HFF-Myc (cell line): ENCODE data around the gene GLI2.

Experiments
- DNase-seq: peaks from one replicate; pipeline ENCODE4 v3.0.0-alpha.2; 2011; ENCODE audit warnings: low read depth; ENCODE audit errors: extremely low read depth
- H3K4me3 ChIP-seq: replicated peaks from 2 replicates; pipeline ENCODE4 v1.5.1; 2011; ENCODE audit warnings: low read depth, mild to moderate bottlenecking, control low read depth, low read length
- TF ChIP-seq, protein P1 (sequence below): IDR thresholded peaks from 2 replicates; pipeline ENCODE4 v1.5.1; 2012; ENCODE audit warnings: mild to moderate bottlenecking, low read depth, low read length, control low read depth; ENCODE audit errors: missing control alignments

GLI2 gene

DNA sequence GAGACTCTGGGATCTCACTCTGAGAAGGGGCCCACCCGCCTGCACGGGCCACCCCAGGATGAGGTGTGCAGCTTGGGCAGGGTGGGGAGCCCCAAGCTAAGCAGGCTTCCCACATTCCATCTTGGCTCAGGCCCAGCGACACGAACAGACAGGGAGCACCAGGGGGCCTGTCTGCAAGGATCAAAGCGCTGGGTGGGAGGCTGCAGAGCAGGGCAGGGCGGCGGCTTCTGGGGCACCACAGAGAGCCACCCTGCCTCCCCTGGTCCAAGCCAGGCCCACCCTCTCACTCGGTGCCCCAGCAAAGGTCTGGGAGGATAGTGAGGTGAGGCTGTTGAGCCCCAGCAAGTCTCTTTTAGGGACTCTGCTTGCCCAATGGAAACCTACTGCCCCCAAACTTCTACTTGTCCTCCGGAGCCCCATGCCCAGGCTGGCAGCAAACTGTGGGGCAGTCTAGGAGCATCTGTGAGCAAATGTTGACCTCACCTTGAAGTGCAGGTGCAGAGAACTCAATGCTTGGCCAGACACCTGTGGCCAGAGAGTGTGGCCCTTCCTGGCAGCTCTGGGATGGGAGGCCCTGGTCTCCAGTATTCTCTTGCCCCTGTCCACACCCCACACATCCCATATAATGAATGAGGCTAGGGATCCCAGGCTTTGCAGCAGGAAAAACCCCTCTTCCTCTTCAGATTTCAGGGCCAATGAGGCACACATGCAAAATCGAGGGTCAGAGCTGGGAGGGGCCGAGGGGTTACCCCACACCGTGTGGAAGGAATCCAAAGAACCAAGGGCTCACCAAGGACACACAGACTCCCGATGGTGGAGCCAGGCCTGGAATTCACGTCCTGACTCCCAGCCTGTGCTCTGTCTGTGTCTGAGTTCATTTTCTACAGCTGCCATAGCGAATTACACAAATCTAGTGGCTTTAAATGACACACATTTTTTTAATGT, 18.8 kb upstream of the GLI2 start:
- TF ChIP-seq, protein P1, sequence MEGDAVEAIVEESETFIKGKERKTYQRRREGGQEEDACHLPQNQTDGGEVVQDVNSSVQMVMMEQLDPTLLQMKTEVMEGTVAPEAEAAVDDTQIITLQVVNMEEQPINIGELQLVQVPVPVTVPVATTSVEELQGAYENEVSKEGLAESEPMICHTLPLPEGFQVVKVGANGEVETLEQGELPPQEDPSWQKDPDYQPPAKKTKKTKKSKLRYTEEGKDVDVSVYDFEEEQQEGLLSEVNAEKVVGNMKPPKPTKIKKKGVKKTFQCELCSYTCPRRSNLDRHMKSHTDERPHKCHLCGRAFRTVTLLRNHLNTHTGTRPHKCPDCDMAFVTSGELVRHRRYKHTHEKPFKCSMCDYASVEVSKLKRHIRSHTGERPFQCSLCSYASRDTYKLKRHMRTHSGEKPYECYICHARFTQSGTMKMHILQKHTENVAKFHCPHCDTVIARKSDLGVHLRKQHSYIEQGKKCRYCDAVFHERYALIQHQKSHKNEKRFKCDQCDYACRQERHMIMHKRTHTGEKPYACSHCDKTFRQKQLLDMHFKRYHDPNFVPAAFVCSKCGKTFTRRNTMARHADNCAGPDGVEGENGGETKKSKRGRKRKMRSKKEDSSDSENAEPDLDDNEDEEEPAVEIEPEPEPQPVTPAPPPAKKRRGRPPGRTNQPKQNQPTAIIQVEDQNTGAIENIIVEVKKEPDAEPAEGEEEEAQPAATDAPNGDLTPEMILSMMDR, result no peak
- H3K4me3 ChIP-seq, result no peak overlapping the region
- DNase-seq, result no peak

DNA sequence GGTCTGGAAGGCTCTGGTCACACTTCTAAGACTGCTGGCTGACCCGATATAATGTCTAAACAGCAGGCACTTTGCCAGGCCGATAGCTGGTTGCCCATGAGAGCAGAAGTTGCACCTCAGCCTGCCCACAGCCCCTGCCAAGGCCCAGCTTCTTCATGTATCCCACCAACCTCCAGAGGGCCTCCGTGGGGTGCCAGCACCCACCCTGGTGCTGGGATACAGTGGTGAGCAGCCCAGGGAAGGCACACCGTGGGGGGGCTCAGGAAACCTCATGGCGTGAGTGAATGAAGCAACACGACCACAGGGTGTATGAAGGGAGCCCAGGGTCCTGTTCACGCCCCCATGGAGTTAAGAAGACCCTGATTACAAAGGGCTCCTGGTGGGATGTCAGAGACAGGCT, 16.2 kb upstream of the GLI2 start:
- H3K4me3 ChIP-seq, result no peak overlapping the region
- DNase-seq, result no peak
- TF ChIP-seq, protein P1, result no peak

DNA sequence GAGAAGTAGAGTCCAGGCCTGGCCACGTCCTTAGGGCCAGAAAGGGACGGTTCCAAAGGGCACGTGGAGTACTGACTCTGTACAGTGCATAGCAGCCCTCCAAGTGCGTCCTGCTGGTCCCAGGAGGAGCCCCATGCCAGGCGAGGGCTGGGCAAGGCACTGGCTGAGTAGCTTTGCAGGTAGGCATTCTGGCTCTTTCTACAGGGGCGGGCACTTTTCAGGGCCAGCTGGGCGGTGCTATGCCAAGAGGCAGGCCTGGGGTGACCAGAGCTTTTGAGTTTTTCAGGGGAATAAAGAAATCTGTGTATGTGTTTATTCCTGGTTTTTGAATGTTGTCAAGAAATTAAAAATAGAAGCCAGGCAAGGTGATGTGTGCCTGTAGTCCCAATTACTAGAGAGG, 15.4 kb upstream of the GLI2 start:
- TF ChIP-seq, protein P1, result no peak
- DNase-seq, result no peak
- no peak overlapping the region for H3K4me3 ChIP-seq

DNA sequence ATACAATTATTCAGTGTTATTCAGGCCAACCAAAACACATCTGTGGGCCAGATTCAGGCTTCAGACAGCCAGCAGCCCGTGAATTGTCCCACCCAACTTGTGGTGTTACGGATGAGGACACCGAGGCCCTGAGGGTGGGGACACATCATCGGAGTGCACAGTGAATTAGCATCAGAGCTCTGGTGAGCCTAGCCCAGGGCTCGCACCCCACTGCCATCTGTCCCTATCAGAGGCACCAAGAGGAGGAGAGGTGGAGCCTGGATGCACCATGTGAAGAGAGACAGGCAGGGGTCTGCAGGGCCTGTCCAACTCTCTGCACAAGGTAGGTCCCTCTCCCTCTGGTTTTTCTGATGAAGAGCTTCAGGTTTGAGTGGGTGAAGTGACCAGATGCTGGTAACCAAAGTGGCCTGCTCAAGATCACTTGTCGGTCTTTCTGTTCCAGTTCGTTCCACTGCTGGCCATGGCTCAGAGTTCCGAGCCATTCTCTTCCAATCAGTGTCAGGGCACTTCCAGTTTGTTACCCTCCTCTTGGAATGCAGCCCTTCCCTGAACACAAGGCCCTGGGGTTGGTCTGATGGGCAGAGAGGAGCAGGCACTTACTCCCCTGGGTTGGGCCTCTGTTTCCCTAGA, 14.8 kb upstream of the GLI2 start:
- TF ChIP-seq, protein P1, result no peak
- no peak overlapping the region for H3K4me3 ChIP-seq
- DNase-seq, result no peak

DNA sequence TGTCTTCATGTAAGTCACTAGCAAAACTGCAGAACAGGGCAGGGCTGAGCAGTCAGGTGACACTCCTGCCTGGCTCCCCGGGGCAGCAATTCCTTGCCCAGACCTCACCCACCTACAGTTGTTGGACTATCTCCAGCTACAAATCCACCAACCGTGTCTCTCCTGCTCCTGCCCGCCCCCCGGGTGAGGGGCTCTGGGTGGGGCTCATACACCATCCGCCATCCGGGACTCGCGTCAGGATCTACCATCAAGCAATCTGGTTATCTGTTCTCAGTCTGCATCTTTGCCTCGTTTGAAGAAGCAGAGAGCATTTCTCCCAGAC, 13.5 kb upstream of the GLI2 start:
- no peak for DNase-seq
- no peak overlapping the region for H3K4me3 ChIP-seq
- TF ChIP-seq, protein P1, result no peak

DNA sequence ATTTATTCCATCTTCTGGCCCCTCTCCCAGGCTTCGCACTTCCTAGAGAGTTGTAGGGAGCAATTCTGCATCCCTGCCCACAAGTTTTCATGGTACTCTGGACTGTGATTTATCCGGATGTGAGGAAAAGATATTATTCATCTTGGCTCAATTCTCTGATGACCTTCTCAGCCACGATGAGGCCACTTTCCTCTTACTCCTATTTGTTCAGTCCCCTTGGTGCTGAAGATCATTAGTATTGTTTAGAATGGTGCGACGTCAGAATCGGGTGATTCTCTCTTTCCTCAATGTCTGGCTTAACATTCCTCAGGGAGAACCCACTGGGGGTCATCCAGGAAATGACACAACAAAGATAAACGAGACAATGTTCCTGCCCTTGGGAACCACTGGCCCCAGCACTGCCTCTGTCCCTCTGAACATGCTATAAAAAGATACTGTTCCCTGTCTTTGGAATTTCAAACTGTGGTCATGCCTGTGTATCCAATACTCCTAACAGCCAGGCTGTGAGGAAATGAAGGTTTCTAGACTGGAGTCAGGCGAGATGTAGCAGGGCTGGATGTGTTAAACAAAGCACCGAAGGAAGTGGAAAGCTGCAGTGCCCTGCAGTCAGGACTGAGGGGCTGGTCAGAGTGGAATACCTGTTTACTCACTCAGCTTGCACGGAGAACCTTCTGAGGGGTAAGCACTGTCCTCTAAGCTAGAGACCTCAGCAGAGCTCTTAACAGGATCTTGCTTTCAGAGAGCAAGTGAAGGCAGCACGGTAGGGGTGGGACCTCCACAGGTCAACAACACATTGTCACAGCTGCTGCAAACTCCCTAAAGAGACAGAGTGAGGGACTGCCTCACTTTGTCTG, 12.9 kb upstream of the GLI2 start:
- no peak for DNase-seq
- H3K4me3 ChIP-seq, result no peak overlapping the region
- TF ChIP-seq, protein P1, result no peak
